ENCODE results near the gene BRI3BP.
"Not testable (repeated sequence)": the region's sequence is repeated elsewhere in the genome, so short reads cannot be mapped to it uniquely, and the experiment has no call there.

- not testable (repeated sequence) for TF ChIP-seq CTCF, POLR2A (IDR thresholded peaks at IDR 0.05)
These were observed 70.1 kb downstream of the BRI3BP start for GRCh38 chr12:125063522-125063921.

All from lower leg skin (tissue), 3 donors.